NCI-H69 (cell line): ENCODE data around the gene CAMTA1.
"Not testable (repeated sequence)": the region's sequence is repeated elsewhere in the genome, so short reads cannot be mapped to it uniquely, and the experiment has no call there.

ENCODE experiments used
- DNase-seq: peaks from one replicate; lab custom pipeline; 2025; lab: John Stamatoyannopoulos, UW

Gene CAMTA1

DNA sequence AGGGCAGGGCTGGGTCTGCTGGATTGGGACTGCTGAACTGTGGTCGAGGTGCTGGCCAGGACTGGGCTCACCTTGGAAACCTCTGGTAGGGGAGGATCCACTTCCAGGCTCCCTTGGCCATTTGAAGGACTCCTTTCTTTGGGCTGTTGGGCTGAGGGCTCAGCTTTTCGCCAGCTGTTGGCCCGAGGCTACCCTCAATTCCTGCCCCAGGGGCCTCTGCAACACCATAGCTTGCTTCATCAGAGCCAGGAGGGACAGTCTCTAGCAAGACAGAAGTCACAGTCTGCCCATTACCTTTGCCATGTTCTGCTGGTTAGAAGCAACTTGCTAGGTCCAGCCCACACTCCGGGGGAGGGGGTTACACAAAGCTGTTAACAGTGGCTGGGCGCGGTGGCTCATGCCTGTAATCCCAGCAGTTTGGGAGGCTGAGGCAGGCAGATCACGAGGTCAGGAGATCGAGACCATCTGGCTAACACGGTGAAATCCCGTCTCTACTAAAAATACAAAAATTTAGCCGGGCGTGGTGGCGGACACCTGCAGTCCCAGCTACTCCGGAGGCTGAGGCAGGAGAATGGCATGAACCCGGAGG, 25.0 kb downstream of the CAMTA1 start:
- not testable (repeated sequence) for DNase-seq

DNA sequence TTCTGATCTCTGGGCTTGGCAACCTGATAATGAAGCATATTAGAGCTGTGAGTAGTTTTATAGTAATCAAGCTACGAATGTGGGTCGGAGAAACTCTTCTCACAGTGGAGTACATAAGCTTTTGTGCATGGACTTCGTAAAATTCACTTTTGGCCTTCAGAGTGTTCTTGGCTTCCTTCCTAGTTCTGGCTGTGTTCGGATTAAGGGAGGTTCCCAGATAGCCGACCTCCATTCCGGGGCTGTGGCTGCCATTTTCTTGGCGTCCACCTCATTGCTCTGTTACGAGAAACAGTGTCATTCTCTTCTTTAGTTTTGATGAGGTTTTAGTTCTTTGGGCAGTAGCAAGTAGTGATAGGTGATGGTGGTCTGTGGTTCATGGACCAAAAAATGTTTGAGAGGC, 26.3 kb downstream of the CAMTA1 start:
- DNase-seq: no peak

DNA sequence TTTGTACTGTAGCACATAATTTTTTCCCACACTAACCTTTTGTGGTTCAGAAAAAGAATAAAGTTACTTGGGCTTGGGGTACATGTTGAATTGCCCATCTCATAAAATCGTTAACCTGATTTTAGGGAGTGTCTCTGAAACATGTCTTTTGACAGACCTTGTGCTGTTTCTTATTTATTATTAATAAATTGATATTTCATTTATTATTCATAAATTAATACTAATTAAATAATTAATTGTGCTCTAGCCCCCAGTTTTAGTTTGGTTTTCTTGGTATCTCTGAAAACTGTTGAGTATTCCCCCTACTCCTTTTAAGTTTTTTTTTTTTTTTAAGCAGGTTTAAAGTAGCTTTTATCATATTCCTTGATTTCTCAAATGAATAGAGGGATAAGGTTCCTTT, 27.9 kb downstream of the CAMTA1 start:
- DNase-seq: no peak

DNA sequence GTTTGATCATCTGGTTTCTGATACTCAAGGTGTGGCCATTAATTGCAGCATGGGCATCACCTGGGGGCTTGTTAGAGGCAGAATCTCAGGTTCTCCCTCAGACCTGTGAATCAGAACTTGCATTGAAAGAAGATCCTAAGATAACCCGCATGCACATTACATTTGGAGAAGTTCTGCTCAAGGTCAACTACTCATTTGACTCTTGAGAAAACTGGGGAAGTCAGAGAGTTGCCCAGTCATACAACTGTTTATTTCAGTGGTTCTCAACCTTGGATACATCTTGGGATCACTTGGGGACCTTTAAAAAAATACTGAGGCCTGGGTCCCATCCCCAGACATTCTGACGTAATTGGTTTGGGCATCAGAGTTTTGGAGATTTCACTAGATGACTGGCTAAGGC, 30.5 kb downstream of the CAMTA1 start:
- DNase-seq: no peak

DNA sequence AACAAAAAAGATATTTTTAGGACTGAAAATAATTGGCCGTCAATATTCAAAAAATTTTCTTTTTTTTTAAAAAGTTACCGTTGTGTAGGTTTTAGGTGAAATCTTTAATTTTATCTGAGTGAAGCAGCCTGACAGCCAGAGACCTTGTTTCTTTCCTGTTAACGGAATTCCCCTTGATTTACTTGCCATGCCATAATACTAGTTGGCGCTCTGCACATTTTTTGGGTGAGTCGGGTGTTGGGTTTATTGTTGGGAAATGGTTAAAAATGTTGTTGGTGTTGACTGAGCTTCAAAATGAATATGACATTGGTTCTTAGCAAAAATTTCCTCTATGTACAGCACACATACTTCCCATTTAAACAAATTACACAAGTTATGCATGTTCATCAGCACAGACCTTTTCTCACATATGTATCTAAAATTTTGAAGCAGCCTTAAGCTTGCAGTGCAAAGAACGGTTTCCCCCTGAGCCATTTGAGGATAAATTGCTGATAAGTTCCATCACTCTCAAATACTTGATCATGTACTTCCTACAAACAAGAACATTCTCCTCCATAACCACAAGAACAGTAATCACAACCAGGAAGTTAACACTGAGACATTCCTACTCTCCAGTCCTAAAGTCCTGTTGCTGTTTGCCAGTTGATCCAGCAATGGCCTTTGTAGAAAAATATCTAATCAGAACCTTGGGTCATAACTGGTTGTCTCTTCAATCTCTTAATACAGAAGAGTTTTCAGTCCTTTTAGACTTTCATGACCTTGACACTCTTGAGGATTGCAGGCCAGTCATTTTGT, 34.2 kb downstream of the CAMTA1 start:
- DNase-seq: no peak

DNA sequence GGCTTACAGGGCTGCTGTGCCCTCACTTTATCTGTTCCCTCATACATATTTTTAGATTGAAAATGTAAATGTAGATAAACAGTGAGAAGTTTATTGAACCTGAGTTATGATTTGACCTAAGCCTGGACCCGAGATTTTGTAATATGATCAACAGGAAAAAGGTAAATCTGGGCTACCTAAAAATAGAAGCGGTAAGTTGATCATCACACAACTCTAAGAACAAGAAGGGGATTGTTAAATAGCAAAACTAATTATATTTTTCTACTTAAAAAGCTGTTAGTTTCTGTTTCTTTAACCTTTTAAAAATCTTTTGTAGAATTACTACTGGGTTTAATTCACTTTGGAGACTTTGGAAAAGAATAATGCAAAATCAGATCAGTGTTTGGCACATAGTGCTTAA, 35.6 kb downstream of the CAMTA1 start:
- no peak for DNase-seq

DNA sequence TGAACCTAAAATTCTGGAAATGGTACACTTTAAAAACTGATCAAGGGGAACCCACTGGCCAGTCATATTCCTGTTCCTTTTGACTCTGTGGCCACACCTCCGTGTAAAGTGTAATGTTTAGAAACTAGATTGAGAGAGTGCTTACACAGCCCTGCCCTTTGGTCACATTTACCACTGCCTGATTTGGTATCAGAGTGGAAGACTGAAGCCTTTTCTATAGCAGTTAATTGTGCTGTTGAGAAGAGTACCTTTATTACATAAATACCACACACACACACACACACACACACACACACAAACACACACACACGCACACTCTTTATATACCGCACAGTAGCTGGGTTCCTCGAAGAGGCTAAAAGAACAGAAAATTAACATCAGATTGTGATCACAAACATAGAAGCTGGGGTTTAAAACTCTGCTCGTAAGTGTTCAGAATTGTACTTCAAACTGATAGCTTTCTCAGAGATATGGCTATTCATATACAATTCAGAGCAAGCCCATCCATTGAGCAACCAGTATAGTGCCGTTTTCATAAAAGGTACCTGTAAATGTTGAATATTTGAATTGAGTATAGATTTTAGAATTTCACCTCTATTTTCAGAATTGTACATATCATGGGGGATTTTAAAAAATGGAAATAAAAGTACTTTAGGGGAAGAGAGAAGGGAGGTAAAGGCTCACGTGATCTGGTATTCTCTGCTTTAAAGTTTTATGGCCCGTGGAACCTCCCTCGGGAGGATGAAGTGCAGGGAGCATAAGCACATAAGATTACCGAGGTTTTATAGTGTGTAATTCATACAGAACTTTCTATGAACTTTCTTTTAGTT, 37.5 kb downstream of the CAMTA1 start:
- DNase-seq: peak; percentile 34

DNA sequence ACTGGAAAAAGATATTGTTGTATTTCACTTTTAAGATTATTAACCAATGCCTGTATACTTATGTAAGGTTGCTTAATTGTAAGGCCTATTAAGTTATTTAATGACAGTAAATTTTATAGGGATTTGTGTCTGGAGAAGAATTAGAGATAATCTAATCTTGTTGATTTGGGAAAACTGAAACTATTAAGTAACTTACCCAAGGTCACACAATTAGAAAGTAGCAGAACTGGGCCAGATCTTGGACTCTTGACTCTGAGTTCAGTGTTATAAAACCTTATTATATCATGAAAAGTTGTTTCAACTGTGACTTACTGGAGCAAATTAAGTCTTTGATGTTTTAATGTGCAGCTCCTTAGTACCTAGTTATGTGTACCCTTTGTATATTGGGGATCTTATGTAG, 38.5 kb downstream of the CAMTA1 start:
- no peak for DNase-seq

DNA sequence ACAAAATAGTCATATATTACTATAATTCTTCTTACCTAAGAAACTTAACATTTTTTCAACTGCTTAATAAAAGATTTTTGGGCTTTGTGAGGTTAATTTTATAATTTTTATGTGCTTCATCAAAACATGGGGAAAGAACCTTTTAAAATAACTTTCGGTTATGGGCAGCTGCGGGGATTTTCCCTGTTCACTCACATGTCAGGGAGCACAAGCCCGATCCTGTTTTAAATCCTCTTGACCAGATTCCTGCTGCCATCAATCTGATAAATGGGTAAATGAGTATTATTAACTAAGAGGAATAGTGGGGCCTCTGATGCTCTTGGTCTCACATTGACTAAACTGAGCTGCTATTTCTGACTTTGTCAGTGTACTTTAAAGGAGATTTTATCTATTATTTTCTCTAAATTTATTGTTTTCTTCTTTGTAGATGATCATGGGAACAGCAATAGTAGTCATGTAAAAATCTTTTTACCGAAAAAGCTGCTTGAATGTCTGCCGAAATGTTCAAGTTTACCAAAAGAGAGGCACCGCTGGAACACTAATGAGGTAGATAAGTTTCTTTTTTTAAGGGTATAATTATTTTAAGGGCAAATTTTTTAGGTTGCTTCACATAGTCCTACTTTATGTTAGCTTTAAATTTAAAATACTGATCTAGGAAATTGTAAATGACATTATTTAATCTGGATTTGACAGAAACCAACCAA, 39.6 kb downstream of the CAMTA1 start:
- DNase-seq: no peak

DNA sequence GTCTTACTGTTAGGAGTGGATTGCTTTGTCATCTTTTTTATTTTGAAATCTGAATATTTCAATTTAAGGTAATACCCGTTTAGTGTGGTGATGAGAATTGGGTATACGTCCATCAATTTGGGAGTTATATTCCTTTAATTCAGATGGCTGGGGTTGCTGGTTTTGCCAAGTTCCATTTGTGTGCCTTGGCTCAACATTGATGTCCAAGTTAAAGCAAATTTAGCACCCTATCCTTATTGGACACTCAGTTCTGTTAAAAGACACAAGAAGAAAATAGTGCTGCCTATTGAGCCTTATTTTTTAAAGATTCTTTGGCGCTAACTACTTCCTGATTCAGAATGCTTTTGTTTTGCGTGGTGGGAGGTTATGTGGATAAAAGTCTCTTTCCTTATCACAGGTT, 40.6 kb downstream of the CAMTA1 start:
- DNase-seq: no peak

DNA sequence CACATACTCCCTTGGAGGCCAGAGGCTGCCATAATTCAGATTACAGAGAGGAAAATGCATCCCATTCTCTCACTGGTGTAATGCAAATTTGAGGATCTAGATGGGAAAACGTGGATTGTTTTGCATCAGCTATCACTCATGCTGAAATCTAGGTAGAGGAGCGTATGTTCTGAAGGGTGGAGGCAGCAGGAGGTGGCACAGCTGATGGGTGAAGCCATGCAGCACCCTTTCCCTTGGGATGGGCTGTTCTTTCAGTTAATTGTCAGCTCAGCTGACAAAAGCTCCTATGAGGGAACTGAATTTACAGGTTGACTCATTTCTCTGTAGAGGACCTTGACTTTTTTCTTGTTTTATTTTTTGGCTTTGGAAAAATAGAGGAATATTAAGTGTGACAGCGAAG, 41.8 kb downstream of the CAMTA1 start:
- DNase-seq: no peak

DNA sequence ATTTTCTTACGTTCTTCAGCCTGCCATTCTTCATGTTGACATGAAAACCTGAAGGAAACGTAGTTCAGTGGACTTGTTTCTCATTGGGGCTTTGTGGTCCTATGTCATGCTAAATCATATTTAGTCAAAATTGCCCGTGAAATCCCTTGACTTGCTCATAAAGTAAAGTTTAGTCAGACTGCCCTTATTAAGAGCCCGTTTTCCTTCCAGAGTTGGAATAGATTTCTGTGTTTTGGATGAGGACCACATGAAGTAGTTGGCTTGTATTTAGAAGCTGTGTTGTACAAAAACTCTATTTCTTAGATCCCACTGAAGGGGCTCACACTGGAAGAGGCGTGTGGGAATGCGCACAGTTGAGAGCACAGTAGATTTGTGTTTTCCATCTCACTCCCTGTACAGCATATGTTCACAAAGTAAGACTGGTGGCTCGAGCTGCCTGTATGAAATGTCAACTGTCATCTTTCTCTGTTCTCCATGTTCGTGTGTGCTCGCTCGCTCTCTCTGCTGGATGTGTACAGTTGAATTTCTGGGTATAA, 42.4 kb downstream of the CAMTA1 start:
- no peak for DNase-seq

DNA sequence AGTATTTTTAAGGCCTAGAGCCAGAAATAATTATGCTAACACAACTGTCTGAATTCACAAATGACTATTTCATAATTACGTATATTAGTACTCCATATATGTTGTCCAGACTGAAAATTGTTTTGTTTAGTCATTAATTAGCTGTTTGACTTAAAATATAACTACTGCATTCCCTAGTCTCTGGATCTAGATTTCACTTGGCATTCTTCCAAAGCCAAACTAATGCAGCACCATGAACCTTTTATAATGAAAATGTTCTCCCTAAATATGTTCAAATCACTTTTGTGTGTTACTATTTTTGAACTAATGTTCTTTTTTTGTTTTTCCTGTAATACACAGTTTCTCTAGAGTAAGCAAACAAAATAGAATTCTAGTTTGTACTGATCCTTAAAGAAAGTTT, 46.1 kb downstream of the CAMTA1 start:
- DNase-seq: no peak

DNA sequence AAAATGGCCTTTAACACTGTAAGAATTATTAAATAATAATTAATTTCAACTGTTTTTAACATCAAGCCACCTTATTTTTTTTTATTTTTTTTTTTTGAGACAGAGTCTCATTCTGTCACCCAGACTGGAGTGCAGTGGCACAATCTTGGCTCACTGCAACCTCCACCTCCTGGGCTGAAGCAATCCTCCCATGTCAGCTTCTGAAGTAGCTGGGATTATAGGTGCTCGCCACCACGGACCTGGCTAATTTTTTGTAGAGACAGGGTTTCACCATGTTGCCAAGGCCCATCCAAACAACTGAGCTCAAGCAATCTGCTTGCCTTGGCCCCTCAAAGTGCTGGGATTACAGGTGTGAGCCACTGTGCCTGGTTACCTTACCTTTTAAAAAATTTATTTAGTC, 46.8 kb downstream of the CAMTA1 start:
- DNase-seq: not testable (repeated sequence)

DNA sequence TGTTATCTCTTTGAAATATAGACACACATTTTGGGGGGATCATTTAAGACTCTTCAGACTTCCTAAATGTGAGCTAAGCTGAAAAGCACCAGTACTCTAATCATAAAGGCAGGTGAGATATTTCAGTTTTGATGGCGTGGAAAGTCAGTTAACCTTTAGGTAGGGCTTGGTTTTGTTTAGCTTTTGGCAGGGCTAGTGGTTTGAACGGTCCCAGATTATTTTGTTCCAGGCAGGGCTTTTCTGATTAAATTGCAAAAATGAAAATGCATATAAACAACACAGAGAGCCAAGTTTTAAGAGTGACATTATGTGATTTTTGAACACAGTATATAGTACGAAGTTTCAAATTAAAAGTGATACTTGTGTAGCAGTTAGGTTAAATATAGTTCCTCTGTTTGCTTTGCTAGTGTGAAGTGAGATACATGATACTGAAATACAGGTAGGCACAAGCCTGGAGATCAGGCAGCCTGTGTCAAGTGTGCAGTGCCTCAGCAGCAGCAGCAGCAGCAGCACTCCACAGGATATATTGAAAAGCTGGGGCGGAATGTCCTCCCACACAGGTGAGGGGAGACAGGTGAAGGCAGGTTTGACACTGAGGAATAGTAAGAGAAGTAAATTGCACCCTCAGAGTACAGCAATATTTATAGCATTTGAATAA, 47.4 kb downstream of the CAMTA1 start:
- peak; percentile 5 for DNase-seq

DNA sequence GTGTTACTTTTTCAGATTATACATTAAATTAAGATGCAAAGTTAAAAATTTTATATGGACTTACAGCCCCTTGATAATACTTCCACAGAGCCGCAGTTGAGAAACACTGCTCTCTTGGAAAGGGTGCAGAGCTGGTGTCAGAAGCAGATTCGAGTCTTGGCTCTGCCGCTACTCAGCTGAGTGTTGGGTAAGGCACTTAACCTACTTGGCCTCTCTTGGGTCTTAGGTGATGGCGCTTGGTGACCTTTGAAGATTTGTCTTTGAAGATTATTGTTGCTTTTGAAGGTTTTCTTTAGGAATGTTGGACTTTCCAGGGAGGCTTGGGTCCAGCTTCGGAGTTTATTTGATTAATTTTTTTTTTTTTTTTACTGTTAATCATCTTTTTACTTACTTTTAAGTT, 48.5 kb downstream of the CAMTA1 start:
- DNase-seq: no peak

DNA sequence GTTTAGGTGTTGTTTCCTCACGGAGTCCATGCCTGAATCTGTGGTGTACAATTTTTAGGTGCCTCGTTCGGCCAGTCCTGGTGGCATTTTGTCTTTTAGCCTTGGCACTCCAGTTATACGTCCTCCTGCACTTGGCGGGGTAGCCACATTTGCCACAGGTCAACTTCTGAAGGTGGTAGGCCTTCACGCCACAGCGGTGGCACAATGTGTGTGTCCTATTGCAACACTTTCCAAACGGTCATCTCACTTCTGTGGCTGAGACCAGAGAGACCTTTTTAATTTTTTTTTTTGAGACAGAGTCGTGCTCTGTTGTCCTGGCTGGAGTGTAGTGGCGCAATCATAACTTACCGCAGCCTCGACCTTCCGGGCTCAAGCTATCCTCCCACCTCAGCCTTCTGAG, 49.1 kb downstream of the CAMTA1 start:
- DNase-seq: no peak

DNA sequence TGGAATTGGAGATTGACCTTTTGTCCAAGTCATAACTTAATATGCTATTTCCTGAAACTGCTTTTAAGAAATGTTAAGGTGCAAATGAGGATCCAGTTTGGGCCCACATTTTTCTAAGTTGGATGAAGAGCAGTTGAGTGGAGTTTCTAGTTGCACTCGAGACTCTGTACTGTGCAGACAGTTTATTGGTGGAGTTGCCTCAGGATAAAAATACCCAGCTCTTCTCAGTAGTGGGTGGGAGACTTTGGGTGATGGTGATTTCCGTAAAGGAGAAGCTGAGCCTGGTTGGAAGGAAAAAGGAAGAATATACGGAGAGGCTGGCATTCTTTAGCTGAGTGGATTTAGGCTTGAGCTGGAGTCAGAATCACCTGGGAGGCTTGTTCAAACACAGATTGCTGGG, 49.9 kb downstream of the CAMTA1 start:
- no peak for DNase-seq

DNA sequence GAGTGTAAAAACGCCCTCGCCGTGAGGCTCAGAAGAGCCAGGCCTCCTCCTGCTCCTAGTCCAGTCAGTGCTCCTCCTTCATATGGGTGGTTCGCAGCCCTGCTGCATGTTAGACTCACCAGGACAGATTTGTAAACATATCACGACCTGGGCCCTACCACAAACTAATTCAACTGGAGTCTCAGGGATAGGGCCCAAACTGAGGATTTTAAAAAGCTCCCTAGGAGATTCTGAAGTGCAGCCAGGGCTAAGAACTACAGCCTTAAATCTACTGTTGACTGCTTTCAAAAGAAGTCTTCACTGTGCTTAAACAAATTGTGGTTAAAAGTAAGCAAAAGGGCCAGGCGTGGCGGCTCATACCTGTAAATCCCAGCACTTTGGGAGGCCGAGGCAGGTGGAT, 57.0 kb downstream of the CAMTA1 start:
- DNase-seq: no peak

DNA sequence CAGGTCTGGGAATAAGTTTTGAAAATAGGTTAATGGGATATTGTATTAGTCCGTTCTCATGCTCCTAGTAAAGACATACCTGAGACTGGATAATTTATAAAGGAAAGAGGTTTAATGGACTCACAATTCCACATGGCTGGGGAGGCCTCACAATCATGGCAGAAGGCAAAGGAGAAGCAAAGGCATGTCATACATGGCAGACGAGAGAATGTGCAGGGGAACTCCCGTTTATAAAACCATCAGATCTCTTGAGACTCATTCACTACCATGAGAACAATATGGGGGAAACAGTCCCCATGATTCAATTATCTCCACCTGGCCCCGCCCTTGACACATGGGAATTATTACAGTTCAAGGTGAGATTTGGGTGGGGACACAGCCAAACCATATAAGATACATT, 60.5 kb downstream of the CAMTA1 start:
- not testable (repeated sequence) for DNase-seq

DNA sequence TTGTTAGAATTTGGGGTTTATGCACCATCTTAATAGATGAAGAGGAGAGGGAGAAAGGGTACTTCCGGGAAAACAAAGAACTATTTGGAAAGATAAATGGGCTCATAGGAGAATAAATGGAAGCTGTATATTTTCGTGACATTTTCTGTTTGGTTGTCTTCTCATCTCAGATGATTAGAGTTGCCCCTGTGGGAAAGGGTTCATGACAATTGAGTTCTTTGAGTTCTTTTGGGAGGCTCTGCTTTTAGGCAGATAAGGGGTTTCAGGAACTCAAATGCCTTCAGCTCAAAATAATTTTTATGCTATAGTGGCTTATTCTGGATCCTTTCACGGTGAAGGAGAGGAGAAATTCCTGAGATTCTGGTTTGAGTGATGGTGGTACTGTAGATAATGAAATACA, 63.6 kb downstream of the CAMTA1 start:
- no peak for DNase-seq

DNA sequence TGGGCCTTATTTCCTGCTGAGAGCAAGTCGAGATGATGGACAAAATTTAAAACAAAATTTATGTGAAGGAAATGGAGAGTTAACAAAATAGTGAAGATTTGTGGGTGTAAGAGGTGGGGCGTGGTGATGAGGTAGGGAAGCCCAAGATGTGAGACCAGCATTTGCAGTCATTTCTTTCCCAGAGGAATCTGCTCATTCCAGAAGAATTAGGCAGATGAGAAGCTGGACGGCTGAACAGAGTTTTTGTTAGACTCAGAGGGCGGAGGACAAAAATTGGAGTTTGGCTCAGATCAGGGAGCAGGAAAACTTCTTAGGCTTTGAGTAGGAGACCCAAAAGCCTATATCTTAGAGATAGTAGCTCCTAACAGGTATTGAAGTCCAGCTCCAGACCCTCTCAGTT, 65.3 kb downstream of the CAMTA1 start:
- no peak for DNase-seq
